ENCODE measurements around the gene FREY1.

GRCh38 chr11:45924927-45925326 lies 17.9 kb upstream of the FREY1 start:
- TF ChIP-seq CTCF (IDR thresholded peaks at IDR 0.05 in 4 of 5, conservative IDR thresholded peaks at IDR 0.05 in 1 of 5) (no peak), POLR2A (IDR thresholded peaks at IDR 0.05) (no peak)
